Measurements from ENCODE around the gene TULP4.
"Not testable (repeated sequence)": the region's sequence is repeated elsewhere in the genome, so short reads cannot be mapped to it uniquely, and the experiment has no call there.

Gene TULP4

GRCh38 chr6:158399040-158399700 is 86.9 kb downstream of the TULP4 start:
- no peak for DNase-seq

- no peak for DNase-seq
These were observed 89.9 kb downstream of the TULP4 start for GRCh38 chr6:158402184-158402583.

GRCh38 chr6:158405321-158405831 is 93.1 kb downstream of the TULP4 start:
- DNase-seq = not testable (repeated sequence)

- no peak for DNase-seq
These were observed 93.7 kb downstream of the TULP4 start for GRCh38 chr6:158405933-158406332.

- DNase-seq = no peak
These were observed 94.5 kb downstream of the TULP4 start for GRCh38 chr6:158406736-158407135.

- DNase-seq = no peak
These were observed 95.7 kb downstream of the TULP4 start for GRCh38 chr6:158408013-158408412.

GRCh38 chr6:158408552-158409130 is 96.4 kb downstream of the TULP4 start:
- DNase-seq = no peak

- no peak for DNase-seq
These were observed 97.2 kb downstream of the TULP4 start for GRCh38 chr6:158409451-158409850.

GRCh38 chr6:158410784-158411183 is 98.5 kb downstream of the TULP4 start:
- DNase-seq = no peak

GRCh38 chr6:158411998-158412397 is 99.7 kb downstream of the TULP4 start:
- no peak for DNase-seq

GRCh38 chr6:158413028-158413427 is 100.8 kb downstream of the TULP4 start:
- no peak for DNase-seq

- DNase-seq = no peak
These were observed 101.7 kb downstream of the TULP4 start for GRCh38 chr6:158413814-158414565.

- no peak for DNase-seq
These were observed 102.6 kb downstream of the TULP4 start for GRCh38 chr6:158414851-158415262.

GRCh38 chr6:158415666-158416065 is 103.4 kb downstream of the TULP4 start:
- no peak for DNase-seq

GRCh38 chr6:158416883-158417759 is 104.9 kb downstream of the TULP4 start:
- DNase-seq = no peak

GRCh38 chr6:158417760-158418098 is 105.5 kb downstream of the TULP4 start:
- DNase-seq = no peak

- DNase-seq = no peak
These were observed 106.2 kb downstream of the TULP4 start for GRCh38 chr6:158418501-158418900.

- DNase-seq = no peak
These were observed 107.2 kb downstream of the TULP4 start for GRCh38 chr6:158419339-158419909.

- DNase-seq = no peak
These were observed 109.1 kb downstream of the TULP4 start for GRCh38 chr6:158421381-158421780.

- DNase-seq = no peak
These were observed 110.5 kb downstream of the TULP4 start for GRCh38 chr6:158422629-158423238.

- no peak for DNase-seq
These were observed 118.8 kb downstream of the TULP4 start for GRCh38 chr6:158431036-158431435.

GRCh38 chr6:158431560-158431959 is 119.3 kb downstream of the TULP4 start:
- DNase-seq = no peak
